Adrenal gland (tissue), 5 donors: ENCODE measurements around the gene INHBC.

Experiments
- POLR2A ChIP-seq, 2 donors: fragments of 450-650 bp; IDR thresholded peaks; one replicate each; pipeline ENCODE4 v1.6.1; 2017; ENCODE audit warnings: antibody characterized with exemption in 2 of 2, mild to moderate bottlenecking in 2 of 2, moderate library complexity in 1 of 2
- TF ChIP-seq, protein P1 (sequence below), 6 experiments: fragments of 450-650 bp in 4 of 6; fragments of 200-600 bp in 2 of 6; sonication (generic) in 1 of 6; IDR thresholded peaks; 1 replicate in 5 of 6; 2 replicates in 1 of 6; pipeline versions ENCODE4 v1.5.1 to v1.8.0; 2016 to 2021; ENCODE audit warnings: antibody characterized with exemption in 6 of 6, mild to moderate bottlenecking in 2 of 6, moderate library complexity in 1 of 6
- donor health status: DM: no; HTN: no; CAD: no.

DNA sequence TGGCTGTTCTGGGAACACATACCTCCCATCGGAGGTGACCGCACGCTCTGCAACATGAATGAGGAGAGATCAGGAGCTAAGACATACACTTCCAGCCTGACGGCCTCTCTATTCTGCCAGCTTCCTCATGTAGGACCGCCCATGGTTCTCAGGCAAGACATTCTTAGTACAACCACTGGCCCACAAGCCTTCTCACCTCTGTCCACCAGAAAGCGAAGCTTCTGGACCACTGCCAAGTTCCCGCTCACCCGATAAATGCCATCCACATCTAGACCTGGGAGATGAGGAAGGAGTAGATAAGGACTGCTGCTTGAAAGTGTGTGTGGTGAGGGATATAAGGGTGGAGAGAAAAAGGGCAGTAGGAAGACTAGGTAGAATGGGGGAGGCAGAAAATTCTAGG is 39.8 kb downstream of the INHBC start:
- TF ChIP-seq, protein P1, sequence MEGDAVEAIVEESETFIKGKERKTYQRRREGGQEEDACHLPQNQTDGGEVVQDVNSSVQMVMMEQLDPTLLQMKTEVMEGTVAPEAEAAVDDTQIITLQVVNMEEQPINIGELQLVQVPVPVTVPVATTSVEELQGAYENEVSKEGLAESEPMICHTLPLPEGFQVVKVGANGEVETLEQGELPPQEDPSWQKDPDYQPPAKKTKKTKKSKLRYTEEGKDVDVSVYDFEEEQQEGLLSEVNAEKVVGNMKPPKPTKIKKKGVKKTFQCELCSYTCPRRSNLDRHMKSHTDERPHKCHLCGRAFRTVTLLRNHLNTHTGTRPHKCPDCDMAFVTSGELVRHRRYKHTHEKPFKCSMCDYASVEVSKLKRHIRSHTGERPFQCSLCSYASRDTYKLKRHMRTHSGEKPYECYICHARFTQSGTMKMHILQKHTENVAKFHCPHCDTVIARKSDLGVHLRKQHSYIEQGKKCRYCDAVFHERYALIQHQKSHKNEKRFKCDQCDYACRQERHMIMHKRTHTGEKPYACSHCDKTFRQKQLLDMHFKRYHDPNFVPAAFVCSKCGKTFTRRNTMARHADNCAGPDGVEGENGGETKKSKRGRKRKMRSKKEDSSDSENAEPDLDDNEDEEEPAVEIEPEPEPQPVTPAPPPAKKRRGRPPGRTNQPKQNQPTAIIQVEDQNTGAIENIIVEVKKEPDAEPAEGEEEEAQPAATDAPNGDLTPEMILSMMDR (IDR thresholded peaks at IDR 0.05) = no peak
- no peak for TF ChIP-seq POLR2A (IDR thresholded peaks at IDR 0.05)
